HEK293 (cell line): ENCODE data around the gene ROBO1.
A peak's percentile ranks its signal among the peaks of the same experiment; 100 is the strongest.

Experiments
- CTCF ChIA-PET: fragments of 350-600 bp; formaldehyde crosslinking; extraction: SDS; loops from one replicate; lab custom pipeline; 2021; ENCODE audit warnings: antibody characterized with exemption; lab: Yijun Ruan, JAX
- POLR2A ChIA-PET: fragments of 300-600 bp; formaldehyde crosslinking; extraction: SDS; loops from one replicate; lab custom pipeline; 2020; ENCODE audit warnings: antibody characterized with exemption, inconsistent platforms; lab: Yijun Ruan, JAX
- H3K27ac ChIP-seq: fragments of 200-500 bp; sonication (Bioruptor generic); 2 replicates; pipeline ENCODE4 v1.5.1; 2014; ENCODE audit warnings: low read depth, low read length, control low read depth, inconsistent platforms; ENCODE audit errors: extremely low read depth
- H3K36me3 ChIP-seq, 2 experiments: fragments of 200-500 bp in 1 of 2; sonication (Bioruptor generic) in 1 of 2; 1 replicate in 1 of 2; 2 replicates in 1 of 2; pipeline ENCODE4 v1.5.1; 2014 to 2017; ENCODE audit warnings: inconsistent platforms in 2 of 2, low read length in 2 of 2; ENCODE audit not compliant: control insufficient read depth in 2 of 2, insufficient read depth in 1 of 2
- H3K4me1 ChIP-seq: fragments of 200-500 bp; sonication (Bioruptor generic); 2 replicates; pipeline ENCODE4 v1.5.1; 2014; ENCODE audit warnings: mild to moderate bottlenecking, low read length, inconsistent platforms; ENCODE audit not compliant: control insufficient read depth, insufficient read depth
- H3K4me3 ChIP-seq: 2 replicates; pipeline ENCODE4 v1.5.1; 2011; ENCODE audit warnings: low read depth, mild to moderate bottlenecking, control low read depth, low read length, moderate library complexity
- H3K9me3 ChIP-seq: fragments of 200-500 bp; sonication (Bioruptor generic); 2 replicates; pipeline ENCODE4 v1.5.1; 2014; ENCODE audit warnings: low read depth, low read length, inconsistent platforms; ENCODE audit not compliant: control insufficient read depth, insufficient read depth
- BCL6B ChIP-seq: fragments of 450-650 bp; formaldehyde crosslinking; IDR thresholded peaks from 2 replicates; pipeline ENCODE4 v1.5.1; 2017; ENCODE audit warnings: missing biosample characterization, missing genetic modification characterization
- CTCF ChIP-seq: fragments of 450-650 bp; formaldehyde crosslinking; IDR thresholded peaks from 2 replicates; pipeline ENCODE4 v1.5.1; 2016; ENCODE audit warnings: missing biosample characterization, missing genetic modification characterization
- IKZF3 ChIP-seq: fragments of 450-650 bp; IDR thresholded peaks from 2 replicates; pipeline ENCODE4 v1.5.0; 2018; ENCODE audit warnings: missing biosample characterization, mild to moderate bottlenecking, missing genetic modification characterization, moderate library complexity
- INSM2 ChIP-seq: fragments of 450-650 bp; formaldehyde crosslinking; IDR thresholded peaks from 2 replicates; pipeline ENCODE4 v1.5.1; 2016; ENCODE audit warnings: missing biosample characterization, missing genetic modification characterization
- KLF17 ChIP-seq: fragments of 450-650 bp; formaldehyde crosslinking; IDR thresholded peaks from 2 replicates; pipeline ENCODE4 v1.5.1; 2016; ENCODE audit warnings: missing biosample characterization, missing genetic modification characterization
- PRDM1 ChIP-seq: fragments of 450-650 bp; formaldehyde crosslinking; IDR thresholded peaks from 2 replicates; pipeline ENCODE4; 2016; ENCODE audit warnings: missing biosample characterization, missing genetic modification characterization
- YY2 ChIP-seq: fragments of 450-650 bp; formaldehyde crosslinking; IDR thresholded peaks from 2 replicates; pipeline ENCODE4 v1.5.1; 2016; ENCODE audit warnings: missing biosample characterization, missing genetic modification characterization
- ZBTB20 ChIP-seq: fragments of 450-650 bp; formaldehyde crosslinking; IDR thresholded peaks from 2 replicates; pipeline ENCODE4 v1.5.1; 2016; ENCODE audit warnings: missing biosample characterization, missing genetic modification characterization
- ZBTB8A ChIP-seq: fragments of 450-650 bp; formaldehyde crosslinking; IDR thresholded peaks from 2 replicates; pipeline ENCODE4 v1.5.1; 2016; ENCODE audit warnings: missing biosample characterization, missing genetic modification characterization
- ZFP69B ChIP-seq: fragments of 450-650 bp; formaldehyde crosslinking; IDR thresholded peaks from 2 replicates; pipeline ENCODE4 v1.5.1; 2016; ENCODE audit warnings: missing biosample characterization, missing genetic modification characterization
- ZNF16 ChIP-seq: fragments of 450-650 bp; formaldehyde crosslinking; IDR thresholded peaks from 2 replicates; pipeline ENCODE4 v1.5.1; 2016; ENCODE audit warnings: low read depth, missing biosample characterization, missing genetic modification characterization
- ZNF2 ChIP-seq: fragments of 450-650 bp; formaldehyde crosslinking; IDR thresholded peaks from 2 replicates; pipeline ENCODE4 v1.5.1; 2016; ENCODE audit warnings: missing biosample characterization, missing genetic modification characterization
- ZNF335 ChIP-seq: fragments of 450-650 bp; formaldehyde crosslinking; conservative IDR thresholded peaks from 2 replicates; pipeline ENCODE4 v1.5.1; 2016; ENCODE audit warnings: missing biosample characterization, missing genetic modification characterization
- ZNF350 ChIP-seq: fragments of 450-650 bp; formaldehyde crosslinking; IDR thresholded peaks from 2 replicates; pipeline ENCODE4 v1.5.0; 2017; ENCODE audit warnings: missing biosample characterization, mild to moderate bottlenecking, missing genetic modification characterization
- ZNF394 ChIP-seq: fragments of 450-650 bp; formaldehyde crosslinking; IDR thresholded peaks from 2 replicates; pipeline ENCODE4 v1.5.1; 2016; ENCODE audit warnings: missing biosample characterization, missing genetic modification characterization, mild to moderate bottlenecking, moderate library complexity, borderline replicate concordance
- ZNF416 ChIP-seq: fragments of 450-650 bp; formaldehyde crosslinking; IDR thresholded peaks from 2 replicates; pipeline ENCODE4 v1.5.1; 2016; ENCODE audit warnings: missing biosample characterization, missing genetic modification characterization
- ZNF449 ChIP-seq: fragments of 450-650 bp; formaldehyde crosslinking; IDR thresholded peaks from 2 replicates; pipeline ENCODE4 v1.5.1; 2017; ENCODE audit warnings: missing biosample characterization, mild to moderate bottlenecking, missing genetic modification characterization, moderate library complexity
- ZNF521 ChIP-seq: fragments of 450-650 bp; formaldehyde crosslinking; IDR thresholded peaks from 2 replicates; pipeline ENCODE4 v1.5.1; 2017; ENCODE audit warnings: missing biosample characterization, mild to moderate bottlenecking, missing genetic modification characterization
- ZNF549 ChIP-seq: fragments of 450-650 bp; IDR thresholded peaks from 2 replicates; pipeline ENCODE4 v1.5.1; 2018; ENCODE audit warnings: missing biosample characterization, missing genetic modification characterization, mild to moderate bottlenecking, inconsistent platforms, moderate library complexity
- ZNF560 ChIP-seq: fragments of 450-650 bp; formaldehyde crosslinking; IDR thresholded peaks from 2 replicates; pipeline ENCODE4 v1.5.1; 2017; ENCODE audit warnings: missing biosample characterization, missing genetic modification characterization, borderline replicate concordance
- ZNF571 ChIP-seq: fragments of 450-650 bp; formaldehyde crosslinking; IDR thresholded peaks from 2 replicates; pipeline ENCODE4 v1.5.0; 2017; ENCODE audit warnings: missing biosample characterization, missing genetic modification characterization
- ZNF580 ChIP-seq: fragments of 450-650 bp; formaldehyde crosslinking; IDR thresholded peaks from 2 replicates; pipeline ENCODE4 v1.5.1; 2016; ENCODE audit warnings: missing biosample characterization, missing genetic modification characterization
- ZNF610 ChIP-seq: fragments of 450-650 bp; formaldehyde crosslinking; IDR thresholded peaks from 2 replicates; pipeline ENCODE4 v1.5.1; 2016; ENCODE audit warnings: missing biosample characterization, missing genetic modification characterization, borderline replicate concordance
- ZNF707 ChIP-seq: fragments of 450-650 bp; formaldehyde crosslinking; IDR thresholded peaks from 2 replicates; pipeline ENCODE4 v1.5.1; 2016; ENCODE audit warnings: missing biosample characterization, missing genetic modification characterization
- ZNF837 ChIP-seq: fragments of 450-650 bp; formaldehyde crosslinking; IDR thresholded peaks from 2 replicates; pipeline ENCODE4 v1.5.1; 2016; ENCODE audit warnings: missing biosample characterization, missing genetic modification characterization
- ZSCAN16 ChIP-seq: fragments of 450-650 bp; formaldehyde crosslinking; IDR thresholded peaks from 2 replicates; pipeline ENCODE4 v1.5.1; 2016; ENCODE audit warnings: missing biosample characterization, missing genetic modification characterization

The ROBO1 gene

DNA sequence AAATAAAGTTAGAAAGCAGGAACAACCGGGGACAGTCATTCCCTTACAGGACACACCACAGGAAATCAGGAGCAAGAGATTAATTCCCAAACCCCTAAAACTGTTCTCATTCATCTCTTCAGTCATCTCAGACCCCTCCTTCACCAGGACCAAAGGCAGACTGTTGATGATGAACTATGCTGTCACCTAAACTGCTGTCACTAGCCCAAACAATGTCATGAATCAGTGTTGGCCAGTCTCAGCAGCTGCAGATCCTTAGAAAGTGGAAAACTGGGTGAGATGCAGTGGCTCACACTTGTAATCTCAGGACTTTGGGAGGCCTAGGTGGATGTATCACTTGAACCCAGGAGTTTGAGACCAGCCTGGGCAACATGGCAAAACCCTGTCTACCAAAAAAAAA lies 909.6 kb downstream of the ROBO1 start:
- Histone ChIP-seq H3K36me3 (no peaks in the 10 kb centered on the region), H3K9me3 (no peaks in the 10 kb centered on the region), H3K4me3 (no peak overlapping the region), H3K4me1 (peaks cover 4% of the 10 kb centered on the region; the same call in 1 of the 2 replicates), H3K27ac (no peak overlapping the region)
- POLR2A ChIA-PET, result no interaction called here
- no peak for TF ChIP-seq ZNF837
- TF ChIP-seq ZNF549 (tag by site-specific recombination), result no peak
- no peak for TF ChIP-seq ZNF449 (tag by site-specific recombination)
- no peak for TF ChIP-seq ZNF16
- no peak for TF ChIP-seq YY2 (tag by site-specific recombination)
- TF ChIP-seq ZNF580 (tag by site-specific recombination), result no peak
- CTCF ChIA-PET, result interaction anchor here (0.8 to 1.1 kb wide), 2 partner anchors 61 to 174 kb away, joined by 3 to 4 read pairs; no protein-coding TSS in a partner anchor

- Histone ChIP-seq H3K27ac (no peak overlapping the region), H3K9me3 (no peaks in the 10 kb centered on the region), H3K4me3 (no peak overlapping the region), H3K4me1 (peaks cover 4% of the 10 kb centered on the region; the same call in 1 of the 2 replicates), H3K36me3 (no peaks in the 10 kb centered on the region)
- CTCF ChIA-PET, result interaction anchor here (0.7 to 1.1 kb wide), 4 partner anchors 62 to 174 kb away, joined by 3 to 4 read pairs (median 3); no protein-coding TSS in a partner anchor
- POLR2A ChIA-PET, result no interaction called here
- TF ChIP-seq CTCF (tag by site-specific recombination), result peak; percentile 44; the same call in 1 of the 2 replicates
- TF ChIP-seq ZNF2, result no peak
- 0 out of 2 replicates have a peak, but pooled peaks have one; percentile 21 for TF ChIP-seq BCL6B
- TF ChIP-seq KLF17 (tag by site-specific recombination), result no peak
- no peak for TF ChIP-seq INSM2 (tag by site-specific recombination)
- no peak for TF ChIP-seq ZNF416
- TF ChIP-seq IKZF3 (tag by site-specific recombination), result peak; percentile 66; the same call in 1 of the 2 replicates
- TF ChIP-seq ZBTB20 (tag by site-specific recombination), result peak; percentile 77
- TF ChIP-seq ZNF707 (tag by site-specific recombination), result no peak
- no peak for TF ChIP-seq ZNF610 (tag by site-specific recombination)
- TF ChIP-seq ZNF394 (tag by site-specific recombination), result no peak
- TF ChIP-seq ZNF335 (tag by site-specific recombination), result peak; percentile 35; the same call in 1 of the 2 replicates
- no peak for TF ChIP-seq ZNF521 (tag by site-specific recombination)
- no peak for TF ChIP-seq ZSCAN16 (tag by site-specific recombination)
- no peak for TF ChIP-seq ZNF350 (tag by site-specific recombination)
- no peak for TF ChIP-seq ZNF560
- TF ChIP-seq ZNF571 (tag by site-specific recombination), result no peak
- TF ChIP-seq ZBTB8A (tag by site-specific recombination), result no peak
- peak; percentile 64 for TF ChIP-seq PRDM1 (tag by site-specific recombination)
- TF ChIP-seq ZFP69B, result no peak
Observed at GRCh38 chr3:78857494-78858111, 910.2 kb downstream of the ROBO1 start.
